ENCODE measurements around the gene GLB1L. TPM values are rescaled to one million over a fixed set of nuclear protein-coding genes. Genes with fewer than 3 reads are reported as not detected.
A peak's percentile ranks its signal among the peaks of the same experiment; 100 is the strongest.

GLB1L gene
- total RNA-seq, 1 donor from 2014 or later: 2.7 TPM

GRCh38 chr2:219252900-219253752, 7.9 kb upstream of the GLB1L start, which contains the start of gene TUBA4B:
Gene TUBA4B (plus strand): TSS chr2:219253243. CDS start chr2:219253408, 165 bp downstream.
- DNase-seq: no peak

GRCh38 chr2:219252570-219252899, 7.3 kb upstream of the GLB1L start:
- no peak for DNase-seq

DNA sequence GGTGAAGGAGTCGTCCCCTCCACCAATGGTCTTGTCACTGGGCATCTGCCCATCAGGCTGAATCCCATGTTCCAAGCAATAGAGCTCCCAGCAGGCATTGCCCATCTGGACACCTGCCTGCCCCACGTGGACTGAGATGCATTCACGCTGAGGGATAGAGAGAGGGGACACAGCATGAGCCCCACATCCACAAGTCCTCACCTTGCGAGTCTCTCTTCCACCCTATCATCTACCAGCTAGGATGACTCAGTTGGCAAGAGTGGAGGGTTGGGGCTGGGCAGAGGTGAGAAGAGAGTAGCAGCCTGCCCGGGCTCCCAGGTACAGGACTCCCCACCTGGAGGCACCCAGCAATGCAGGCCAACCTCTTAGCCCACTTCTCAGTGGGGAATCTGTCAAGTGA, 6.8 kb upstream of the GLB1L start:
- no peak for DNase-seq

- DNase-seq: no peak
These were observed 6.4 kb upstream of the GLB1L start for GRCh38 chr2:219251656-219252055.

GRCh38 chr2:219250049-219250781, 5.0 kb upstream of the GLB1L start:
- DNase-seq: no peak

- peak; percentile 37 for DNase-seq
These were observed 4.1 kb upstream of the GLB1L start for GRCh38 chr2:219249203-219249980.

DNA sequence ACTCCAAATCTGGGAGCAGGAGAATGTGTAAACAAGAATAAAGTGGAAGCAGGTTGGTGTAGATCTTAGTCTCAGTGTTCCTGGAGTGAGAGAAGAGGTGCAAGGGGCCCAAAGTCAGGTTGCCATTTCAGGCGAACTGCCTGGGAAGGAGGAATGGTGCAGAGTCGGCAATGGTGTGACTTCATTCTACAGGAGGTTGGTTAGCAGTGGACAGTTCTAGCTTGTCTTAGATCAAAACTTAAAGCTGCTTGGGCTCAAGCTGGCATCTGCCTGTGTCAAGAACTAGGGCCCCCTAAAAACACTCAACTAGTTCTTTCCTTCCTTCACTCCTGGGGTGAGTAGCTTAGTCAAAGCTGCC, 3.6 kb upstream of the GLB1L start:
- no peak for DNase-seq

DNA sequence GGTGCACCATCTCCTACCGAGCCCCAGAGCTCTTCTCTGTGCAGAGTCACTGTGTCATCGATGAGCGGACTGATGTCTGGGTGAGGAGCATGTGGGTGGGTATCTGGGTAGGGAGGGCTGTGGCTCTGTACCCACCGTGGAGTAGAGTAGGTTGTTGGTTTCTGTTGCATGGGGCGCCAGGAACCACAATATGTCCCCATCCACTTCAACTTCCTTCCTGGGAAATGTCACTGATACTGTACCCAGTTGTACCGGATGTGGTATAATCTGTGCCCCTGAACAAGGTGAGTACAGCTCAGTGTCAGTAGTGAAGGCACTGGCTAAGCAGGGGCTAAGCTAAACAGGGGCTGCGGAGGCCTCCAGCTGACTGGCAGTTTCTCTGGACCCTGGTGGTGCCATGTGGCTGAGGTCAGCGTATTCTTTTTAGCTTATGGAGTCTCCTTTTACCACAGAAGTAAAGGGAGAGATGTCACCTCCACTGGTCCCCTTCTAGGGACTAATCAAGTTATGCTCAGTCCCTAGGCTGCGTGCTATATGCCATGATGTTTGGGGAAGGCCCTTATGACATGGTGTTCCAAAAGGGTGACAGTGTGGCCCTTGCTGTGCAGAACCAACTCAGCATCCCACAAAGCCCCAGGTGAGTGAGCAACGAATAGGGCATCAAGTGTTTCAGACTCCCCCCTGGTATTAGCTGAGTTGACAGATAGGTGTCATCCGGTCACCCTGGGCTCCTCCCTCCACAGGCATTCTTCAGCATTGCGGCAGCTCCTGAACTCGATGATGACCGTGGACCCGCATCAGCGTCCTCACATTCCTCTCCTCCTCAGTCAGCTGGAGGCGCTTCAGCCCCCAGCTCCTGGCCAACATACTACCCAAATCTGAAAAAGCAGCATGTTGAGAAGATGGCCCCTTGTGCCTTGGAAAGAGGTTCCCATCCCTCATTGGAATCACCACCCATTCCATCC, 2.7 kb upstream of the GLB1L start:
- no peak for DNase-seq

- no peak for DNase-seq
These were observed 1.3 kb upstream of the GLB1L start for GRCh38 chr2:219246559-219246958.

- no peak for DNase-seq
These were observed 621 bp upstream of the GLB1L start for GRCh38 chr2:219245899-219246230.

- no peak for DNase-seq
These were observed 476 bp downstream of the GLB1L start for GRCh38 chr2:219244789-219245147.

DNA sequence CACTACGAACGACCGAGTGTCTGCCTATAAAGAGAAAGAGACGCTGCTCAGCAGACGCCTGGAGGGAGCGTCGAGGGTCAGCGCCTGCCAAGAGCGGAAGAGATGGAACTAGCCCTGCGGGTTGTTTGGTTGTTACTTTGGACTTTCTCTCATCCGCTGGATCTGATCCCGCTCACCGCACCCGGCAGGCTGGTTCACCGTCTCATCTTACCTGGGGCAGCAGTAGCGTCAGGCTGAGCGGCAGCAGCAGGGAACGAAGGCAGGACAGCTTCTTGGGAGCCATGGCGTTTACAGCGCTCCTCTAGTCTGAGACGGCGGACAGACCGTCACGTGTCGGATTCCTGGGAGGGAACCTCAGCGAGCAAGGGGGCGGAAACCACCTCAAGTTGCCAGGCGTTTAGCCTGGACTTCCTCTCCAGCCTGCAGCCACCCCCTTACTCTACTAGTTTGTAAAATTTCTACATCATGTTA, 1.9 kb downstream of the GLB1L start:
- no peak for DNase-seq

DNA sequence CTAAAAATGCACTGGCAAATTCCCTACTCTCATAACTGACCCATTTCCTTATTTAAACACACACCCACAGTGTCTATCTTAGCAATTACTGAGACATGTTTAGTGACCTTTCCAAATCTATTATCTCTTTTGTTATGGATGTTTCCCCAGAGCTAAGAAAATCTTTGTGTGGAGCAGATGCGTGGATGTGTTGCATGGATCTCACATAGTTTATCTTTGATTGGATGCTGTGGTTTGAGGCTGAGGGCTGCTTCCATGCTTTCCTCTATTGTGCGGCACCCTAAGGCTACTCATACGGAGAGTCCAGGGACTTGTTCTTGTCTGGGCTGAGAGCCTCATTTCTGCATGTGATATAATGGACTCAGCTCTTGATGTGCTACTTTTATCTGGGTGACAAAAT, 10.9 kb downstream of the GLB1L start:
- DNase-seq: no peak

- no peak for DNase-seq
These were observed 15.1 kb downstream of the GLB1L start for GRCh38 chr2:219230059-219230540.

- peak; percentile 99 for DNase-seq
These were observed 15.8 kb downstream of the GLB1L start, which contains the start of the genes ANKZF1 and ATG9A for GRCh38 chr2:219229305-219230058. Gene ANKZF1 (plus strand): TSS chr2:219229806. CDS start chr2:219230258, 452 bp downstream. Gene ATG9A (minus strand): TSS chr2:219229636. CDS start chr2:219228024, 1,612 bp downstream.

- no peak for DNase-seq
These were observed 16.3 kb downstream of the GLB1L start for GRCh38 chr2:219228911-219229304.

GRCh38 chr2:219228041-219228910, 17.0 kb downstream of the GLB1L start:
- no peak for DNase-seq

DNA sequence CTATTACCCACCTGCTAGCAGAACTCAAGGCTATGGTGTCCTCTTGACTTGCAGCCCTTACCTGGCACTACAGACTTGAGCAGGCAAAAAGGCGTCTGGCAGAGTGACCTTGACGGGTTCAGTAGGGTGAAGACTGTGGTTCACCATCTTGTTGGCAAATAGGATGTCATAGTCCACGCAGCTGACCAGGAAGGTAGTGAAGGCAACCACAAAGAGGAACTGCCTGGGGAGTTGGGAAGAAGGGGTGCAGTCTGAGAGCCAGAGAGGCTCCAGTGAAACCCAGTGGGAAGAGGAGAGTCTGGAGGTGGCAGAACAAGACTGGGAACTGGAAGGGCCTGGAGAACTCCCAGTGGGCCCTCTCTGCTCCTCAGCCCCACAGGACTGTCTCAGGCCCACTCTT, 19.9 kb downstream of the GLB1L start:
- no peak for DNase-seq

DNA sequence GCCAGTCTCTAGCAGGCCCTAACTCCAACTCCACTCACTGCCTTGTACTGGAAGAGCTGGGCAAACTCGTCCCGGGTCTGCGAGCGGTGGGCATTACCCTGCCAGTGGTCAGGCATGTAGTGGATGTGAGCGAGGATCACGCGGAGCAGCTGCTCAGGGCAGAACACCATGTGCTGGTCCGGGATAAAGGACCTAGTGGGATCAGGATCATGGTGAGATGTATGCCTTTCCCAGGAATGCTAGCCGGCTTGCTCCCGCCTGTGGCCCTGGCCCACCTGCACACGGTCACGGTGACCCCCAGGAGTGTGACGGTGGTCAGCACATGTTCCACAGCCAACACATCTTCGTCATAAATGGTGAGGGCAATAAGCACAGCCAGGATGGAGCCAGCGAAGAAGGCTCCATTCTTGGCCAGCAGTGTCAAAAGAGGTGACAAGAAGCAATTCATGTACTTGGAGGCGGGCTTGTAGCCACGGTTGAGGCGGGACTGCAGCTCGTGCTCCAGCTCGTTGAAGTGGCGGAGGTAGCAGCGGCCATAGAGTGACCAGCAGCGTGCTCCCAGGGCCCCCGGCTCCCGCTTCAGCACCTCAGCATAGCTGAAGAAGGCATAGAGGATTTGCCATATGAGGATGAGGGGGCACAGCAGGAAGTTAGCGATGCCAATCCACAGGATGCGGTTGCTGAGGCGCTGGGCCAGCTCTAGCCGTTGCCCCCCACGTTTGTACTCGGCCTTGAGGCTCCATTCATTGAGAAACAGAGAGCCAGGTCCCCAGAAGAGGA, 21.2 kb downstream of the GLB1L start:
- no peak for DNase-seq

Data from occipital lobe (tissue), 2 donors.